CD4-positive, alpha-beta T cell (primary cell): Measurements from ENCODE around the gene NPAS3. TPM values are rescaled to one million over a fixed set of nuclear protein-coding genes. Genes with fewer than 3 reads are reported as not detected.

ENCODE experiments used
- ATAC-seq: fragments of 200-7000 bp; cut with Tn5 transposase; one replicate; pipeline ENCODE4 v1.10.0; 2022; ENCODE audit warnings: mild to moderate bottlenecking; ENCODE audit not compliant: poor library complexity
- CTCF ChIA-PET: fragments of 350-600 bp; sonication (Branson Sonifier 250); formaldehyde crosslinking; loops from one replicate; lab custom pipeline; 2021; ENCODE audit warnings: antibody characterized with exemption, inconsistent platforms; lab: Charles Lee
- POLR2A ChIA-PET: fragments of 350-600 bp; sonication (Branson Sonifier 250); formaldehyde crosslinking; loops from one replicate; lab custom pipeline; 2021; ENCODE audit warnings: antibody characterized with exemption, inconsistent platforms; lab: Charles Lee
- DNase-seq, 14 experiments: peaks; one replicate each; pipeline ENCODE4 v3.0.0-alpha.2; 2013 to 2020; ENCODE audit warnings: mixed read lengths in 2 of 14
- H3K27ac ChIP-seq, 2 donors: one replicate each; pipeline versions ENCODE4 v1.5.1 to v1.7.0; 2013; ENCODE audit warnings: low read length in 2 of 2, low read depth in 1 of 2, mild to moderate bottlenecking in 1 of 2
- H3K27me3 ChIP-seq, 2 experiments: 1 replicate in 1 of 2; 2 replicates in 1 of 2; pipeline versions ENCODE4 v1.6.1 to v1.7.0; 2013; ENCODE audit warnings: low read length in 2 of 2, control low read depth in 1 of 2, mild to moderate bottlenecking in 1 of 2, moderate library complexity in 1 of 2; ENCODE audit not compliant: insufficient read depth in 2 of 2, control insufficient read depth in 1 of 2
- H3K36me3 ChIP-seq: one replicate; pipeline ENCODE4 v1.6.1; 2013; ENCODE audit warnings: low read length, control low read depth; ENCODE audit not compliant: insufficient read depth
- H3K4me1 ChIP-seq: one replicate; pipeline ENCODE4 v1.6.1; 2013; ENCODE audit warnings: low read length, control low read depth; ENCODE audit not compliant: insufficient read depth
- H3K4me3 ChIP-seq: one replicate; pipeline ENCODE4 v1.5.1; 2013; ENCODE audit warnings: mild to moderate bottlenecking, low read length, moderate library complexity
- H3K9me3 ChIP-seq, 2 experiments: 1 replicate in 1 of 2; 2 replicates in 1 of 2; pipeline versions ENCODE4 v1.6.1 to v1.7.0; 2013; ENCODE audit warnings: low read length in 2 of 2, mild to moderate bottlenecking in 2 of 2, control low read depth in 1 of 2, moderate library complexity in 1 of 2; ENCODE audit not compliant: control insufficient read depth in 1 of 2, insufficient read depth in 1 of 2
- H3K27ac Mint-ChIP-seq: one replicate; pipeline ENCODE4 v1.8.0; 2020; ENCODE audit warnings: mixed read lengths
- H3K27me3 Mint-ChIP-seq: one replicate; pipeline ENCODE4 v1.8.0; 2021; ENCODE audit warnings: mixed read lengths
- H3K36me3 Mint-ChIP-seq: one replicate; pipeline ENCODE4 v1.8.0; 2021; ENCODE audit warnings: low read depth, mixed read lengths
- H3K4me1 Mint-ChIP-seq: one replicate; pipeline ENCODE4 v1.8.0; 2021; ENCODE audit warnings: low read depth, mixed read lengths
- H3K4me3 Mint-ChIP-seq: one replicate; pipeline ENCODE4 v1.8.0; 2020; ENCODE audit warnings: mild to moderate bottlenecking, mixed read lengths
- H3K9me3 Mint-ChIP-seq: one replicate; pipeline ENCODE4 v1.8.0; 2020; ENCODE audit warnings: mixed read lengths
- CTCF ChIP-seq: fragments of 200-600 bp; IDR thresholded peaks from one replicate; pipeline ENCODE4 v1.8.0; 2022; ENCODE audit warnings: antibody characterized with exemption, mild to moderate bottlenecking
- intact Hi-C, 2 experiments: fragments of 100-400 bp; cut with DNase I in 1 of 2; cut with micrococcal nuclease in 1 of 2; formaldehyde crosslinking; loops; one replicate each; pipeline versions ENCODE4 v1.15.1 to v1.9.0; 2023 to 2025; cut with DNase I, micrococcal nuclease
- total RNA-seq, 174 experiments: library from RNA in 2 of 174; stranded (reverse) in 2 of 174; gene quantifications; one replicate each; pipeline ENCODE4 v1.2.3 and lab custom pipeline; 2021 to 2026

NPAS3 gene
- total RNA-seq, 2 experiments from 2014 or later, result not detected

GRCh38 chr14:33014710-33015109 is 76.0 kb downstream of the NPAS3 start:
- H3K27me3 ChIP-seq, result no peaks in the 10 kb centered on the region
- Mint-ChIP-seq H3K4me3 (no peak overlapping the region), H3K4me1 (no peaks in the 10 kb centered on the region), H3K9me3 (peaks cover 3% of the 10 kb centered on the region), H3K27me3 (no peaks in the 10 kb centered on the region), H3K36me3 (no peaks in the 10 kb centered on the region), H3K27ac (no peak overlapping the region)
- H3K4me1 ChIP-seq, result no peaks in the 10 kb centered on the region
- DNase-seq (no peak), ATAC-seq (no peak)
- H3K27ac ChIP-seq, result no peak overlapping the region
- no peaks in the 10 kb centered on the region for H3K9me3 ChIP-seq
- TF ChIP-seq CTCF, result no peak
- CTCF ChIA-PET, result no interaction called here
- H3K36me3 ChIP-seq, result no peaks in the 10 kb centered on the region
- no peak overlapping the region for H3K4me3 ChIP-seq
- intact Hi-C loops, result no loop called here
- POLR2A ChIA-PET, result no interaction called here

- H3K9me3 Mint-ChIP-seq, result peaks cover 3% of the 10 kb centered on the region
- no peak overlapping the region for H3K4me3 ChIP-seq
- ATAC-seq, result no peak
- ChIA-PET POLR2A (no interaction called here), CTCF (no interaction called here)
- no peak for TF ChIP-seq CTCF
- H3K4me1 Mint-ChIP-seq, result no peaks in the 10 kb centered on the region
- H3K36me3 ChIP-seq, result no peaks in the 10 kb centered on the region
- intact Hi-C loops, result no loop called here
- no peak overlapping the region for H3K4me3 Mint-ChIP-seq
- no peaks in the 10 kb centered on the region for H3K27me3 Mint-ChIP-seq
- no peaks in the 10 kb centered on the region for H3K4me1 ChIP-seq
- H3K27me3 ChIP-seq, result no peaks in the 10 kb centered on the region
- peaks cover 0 to 4% of the 10 kb centered on the region in 2 experiments for H3K9me3 ChIP-seq
- no peak overlapping the region for H3K27ac ChIP-seq
- no peaks in the 10 kb centered on the region for H3K36me3 Mint-ChIP-seq
- H3K27ac Mint-ChIP-seq, result no peak overlapping the region
- DNase-seq, result no peak
These were observed 77.9 kb downstream of the NPAS3 start for GRCh38 chr14:33016613-33017012.

- Histone ChIP-seq H3K9me3 (peaks cover 0 to 4% of the 10 kb centered on the region in 2 experiments), H3K4me3 (no peak overlapping the region), H3K27ac (no peak overlapping the region), H3K36me3 (no peaks in the 10 kb centered on the region), H3K27me3 (no peaks in the 10 kb centered on the region), H3K4me1 (no peaks in the 10 kb centered on the region)
- H3K36me3 Mint-ChIP-seq, result no peaks in the 10 kb centered on the region
- TF ChIP-seq CTCF, result no peak
- H3K27me3 Mint-ChIP-seq, result no peaks in the 10 kb centered on the region
- ChIA-PET POLR2A (no interaction called here), CTCF (no interaction called here)
- no peak for ATAC-seq
- no peak overlapping the region for H3K4me3 Mint-ChIP-seq
- DNase-seq, result no peak
- peaks cover 3% of the 10 kb centered on the region for H3K9me3 Mint-ChIP-seq
- no peaks in the 10 kb centered on the region for H3K4me1 Mint-ChIP-seq
- intact Hi-C loops, result no loop called here
- H3K27ac Mint-ChIP-seq, result no peak overlapping the region
These were observed 78.3 kb downstream of the NPAS3 start for GRCh38 chr14:33017016-33017415.
